ENCODE measurements around the gene IGF2R. TPM values are rescaled to one million over a fixed set of nuclear protein-coding genes. Genes with fewer than 3 reads are reported as not detected.

The IGF2R gene
- total RNA-seq, 2 donors from 2014 or later: 50.1 to 56.2 TPM

Other genes starting within 250 kb of the IGF2R start
- 10 to 100 TPM; 42.1 to 57.4 TPM for gene WTAP, start 241.6 kb upstream of the IGF2R start, total RNA-seq
- gene ACAT2, start 207.0 kb upstream of the IGF2R start, total RNA-seq: 10 to 100 TPM; 10.3 to 12.2 TPM
- 100 to 1,000 TPM; 145 to 165 TPM for gene TCP1, start 179.5 kb upstream of the IGF2R start, total RNA-seq
- 10 to 100 TPM; 63.4 to 63.9 TPM for gene MRPL18, start 178.6 kb upstream of the IGF2R start, total RNA-seq
- gene PNLDC1, start 168.8 kb upstream of the IGF2R start, total RNA-seq: under 1 TPM in 1 of 2 donors, not detected in 1; 0.47 TPM
- not detected for gene MAS1, start 78.1 kb upstream of the IGF2R start, total RNA-seq
- gene SLC22A1, start 152.7 kb downstream of the IGF2R start, total RNA-seq: 1 to 10 TPM in 1 of 2 donors, under 1 TPM in 1; 0.38 to 1.1 TPM